Measurements from ENCODE around the gene NFIA. TPM values are rescaled to one million over a fixed set of nuclear protein-coding genes. Genes with fewer than 3 reads are reported as not detected.

Gene NFIA
- total and polyA plus RNA-seq, 9 of the 15 experiments (the other 6 are each of a cell fraction or from before 2014, with no cell fraction given), result 5.3 to 24.9 (median 9.8) TPM

DNA sequence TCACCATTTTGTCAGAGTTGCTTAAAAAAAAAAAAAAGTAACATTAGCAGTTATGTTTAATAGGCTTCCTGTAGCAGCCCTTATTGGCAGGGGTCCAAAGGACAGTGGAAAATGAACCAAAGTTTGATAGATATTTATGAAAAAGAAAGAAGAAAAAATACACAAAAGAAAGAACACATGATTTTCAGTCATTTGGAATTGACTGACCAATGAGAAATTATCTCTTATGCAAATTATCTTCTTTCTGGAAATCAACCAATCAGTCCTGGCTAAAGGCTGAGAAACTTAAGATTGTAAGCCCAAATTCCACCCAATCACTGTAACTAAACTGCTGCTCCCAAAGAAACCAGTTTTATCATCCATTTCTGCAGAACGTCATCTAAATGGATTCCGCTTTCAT lies 360.2 kb downstream of the NFIA start:
- H3K4me3 ChIP-seq, result no peak overlapping the region
- TF ChIP-seq NFIC (IDR thresholded peaks at IDR 0.05) (peak; percentile 44; the same call in 1 of the 2 replicates), PTRF (tag; IDR thresholded peaks at IDR 0.05) (no peak)
- 83% methylated on average over 2 of the region's 2 CpGs for WGBS (ENCODE audit: insufficient coverage, low coverage, missing lambda C conversion rate)
- no peak overlapping the region for H3K27ac ChIP-seq (ENCODE audit: extremely low read depth, low read depth, low read length)
- ChIA-PET CTCF (ENCODE audit: low intra/inter-chr PET ratio) (no interaction called here), POLR2A (no interaction called here)
- in situ Hi-C loops (cut with MboI), result loop anchor here (10.0 kb wide), 1 partner anchor 468 kb away; no protein-coding TSS in a partner anchor
- no peaks in the 10 kb centered on the region for H3K9me3 ChIP-seq (replicated peaks; ENCODE audit: control insufficient read depth, insufficient read depth, low read depth, low read length)
- no peak overlapping the region for H2AFZ ChIP-seq (ENCODE audit: low read depth, low read length)
- no peaks in the 10 kb centered on the region for H3K27me3 ChIP-seq (ENCODE audit: control insufficient read depth in 2 of 2, insufficient read depth in 2 of 2, low read length in 2 of 2)
- BruUV-seq (replicated peaks), result no TSS peak
- DNase-seq (ENCODE audit: extremely low read depth in 1 of 4, low spot score in 3 of 4), result no peak
- H4K20me1 ChIP-seq (replicated peaks; ENCODE audit: control insufficient read depth, insufficient read depth, low read length), result no peaks in the 10 kb centered on the region
- no peaks in the 10 kb centered on the region for H3K9me1 ChIP-seq (ENCODE audit: control insufficient read depth, insufficient read depth, low read length)
- peaks cover 9% of the 10 kb centered on the region; the same call in 2 of the 3 replicates for H3K36me3 ChIP-seq (ENCODE audit: control insufficient read depth, insufficient read depth, low read length)
- intact Hi-C loops (cut with micrococcal nuclease), result no loop called here
- no peak overlapping the region for H3K9ac ChIP-seq (ENCODE audit: insufficient read depth in 1 of 2, low read depth in 2 of 2, low read length in 2 of 2)
- no peak for ATAC-seq
- no peaks in the 10 kb centered on the region for H3K79me2 ChIP-seq (ENCODE audit: control insufficient read depth, insufficient read depth, low read length)
- peaks cover 0 to 13% of the 10 kb centered on the region in 2 experiments; a peak in 4 of 5 replicates for H3K4me1 ChIP-seq (replicated peaks in 1 of 2; ENCODE audit: control insufficient read depth in 2 of 2, insufficient read depth in 2 of 2, low read length in 2 of 2)
- H3K4me2 ChIP-seq (ENCODE audit: insufficient read depth, low read length), result no peak overlapping the region
- FAIRE-seq, result no peak

DNA sequence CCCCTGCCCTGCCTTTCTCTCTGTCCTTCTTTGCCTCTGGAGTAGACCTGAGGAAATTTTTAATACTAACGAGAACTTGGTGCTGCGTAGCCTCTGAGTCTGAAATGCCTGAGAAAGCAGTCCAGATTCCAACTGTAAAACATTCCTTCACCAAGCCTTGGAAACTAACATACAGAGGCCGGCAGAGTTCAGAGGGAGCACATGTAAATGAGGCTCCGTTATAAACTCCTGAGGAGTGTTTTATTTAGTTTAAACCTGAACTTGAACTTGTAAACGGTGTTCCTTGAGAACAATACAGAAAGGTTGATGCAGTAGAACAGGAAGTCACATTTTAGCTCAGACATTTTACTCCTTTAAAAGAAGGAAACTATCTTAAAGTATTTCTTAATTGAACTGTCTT lies 361.9 kb downstream of the NFIA start:
- H3K9ac ChIP-seq (ENCODE audit: insufficient read depth in 1 of 2, low read depth in 2 of 2, low read length in 2 of 2), result no peak overlapping the region
- no peaks in the 10 kb centered on the region for H3K9me1 ChIP-seq (ENCODE audit: control insufficient read depth, insufficient read depth, low read length)
- no peaks in the 10 kb centered on the region for H3K9me3 ChIP-seq (replicated peaks; ENCODE audit: control insufficient read depth, insufficient read depth, low read depth, low read length)
- H3K4me1 ChIP-seq (replicated peaks in 1 of 2; ENCODE audit: control insufficient read depth in 2 of 2, insufficient read depth in 2 of 2, low read length in 2 of 2), result peaks cover 0 to 13% of the 10 kb centered on the region in 2 experiments; a peak in 4 of 5 replicates
- H2AFZ ChIP-seq (ENCODE audit: low read depth, low read length), result no peak overlapping the region
- peaks cover 7% of the 10 kb centered on the region; the same call in 2 of the 3 replicates for H3K36me3 ChIP-seq (ENCODE audit: control insufficient read depth, insufficient read depth, low read length)
- intact Hi-C loops (cut with micrococcal nuclease), result no loop called here
- H4K20me1 ChIP-seq (replicated peaks; ENCODE audit: control insufficient read depth, insufficient read depth, low read length), result no peaks in the 10 kb centered on the region
- no peak for DNase-seq (ENCODE audit: extremely low read depth in 1 of 4, low spot score in 3 of 4)
- ATAC-seq, result no peak
- H3K4me3 ChIP-seq, result no peak overlapping the region
- no peak overlapping the region for H3K4me2 ChIP-seq (ENCODE audit: insufficient read depth, low read length)
- in situ Hi-C loops (cut with MboI), result loop anchor here (10.0 kb wide), 1 partner anchor 469 kb away; no protein-coding TSS in a partner anchor
- ChIA-PET POLR2A (no interaction called here), CTCF (ENCODE audit: low intra/inter-chr PET ratio) (no interaction called here)
- H3K27ac ChIP-seq (ENCODE audit: extremely low read depth, low read depth, low read length), result no peak overlapping the region
- no peaks in the 10 kb centered on the region for H3K27me3 ChIP-seq (ENCODE audit: control insufficient read depth in 2 of 2, insufficient read depth in 2 of 2, low read length in 2 of 2)
- FAIRE-seq, result no peak
- H3K79me2 ChIP-seq (ENCODE audit: control insufficient read depth, insufficient read depth, low read length), result no peaks in the 10 kb centered on the region
- no TSS peak for BruUV-seq (replicated peaks)
- WGBS (ENCODE audit: insufficient coverage, low coverage, missing lambda C conversion rate), result 78% methylated on average over 5 of the region's 5 CpGs
- TF ChIP-seq ZNF12 (CRISPR knock-in tag; IDR thresholded peaks at IDR 0.05) (no peak), GATAD2A (IDR thresholded peaks at IDR 0.05) (no peak), EP400 (IDR thresholded peaks at IDR 0.05) (no peak), HNRNPLL (IDR thresholded peaks at IDR 0.05; ENCODE audit: low read depth, low read length, poor library complexity, severe bottlenecking) (no peak), MIER1 (IDR thresholded peaks at IDR 0.05; ENCODE audit: low read depth) (no peak), DIDO1 (tag; IDR thresholded peaks at IDR 0.05; ENCODE audit: low read depth) (no peak), ZNF77 (CRISPR knock-in tag; IDR thresholded peaks at IDR 0.05) (no peak)
- TF ChIP-seq, protein P1, sequence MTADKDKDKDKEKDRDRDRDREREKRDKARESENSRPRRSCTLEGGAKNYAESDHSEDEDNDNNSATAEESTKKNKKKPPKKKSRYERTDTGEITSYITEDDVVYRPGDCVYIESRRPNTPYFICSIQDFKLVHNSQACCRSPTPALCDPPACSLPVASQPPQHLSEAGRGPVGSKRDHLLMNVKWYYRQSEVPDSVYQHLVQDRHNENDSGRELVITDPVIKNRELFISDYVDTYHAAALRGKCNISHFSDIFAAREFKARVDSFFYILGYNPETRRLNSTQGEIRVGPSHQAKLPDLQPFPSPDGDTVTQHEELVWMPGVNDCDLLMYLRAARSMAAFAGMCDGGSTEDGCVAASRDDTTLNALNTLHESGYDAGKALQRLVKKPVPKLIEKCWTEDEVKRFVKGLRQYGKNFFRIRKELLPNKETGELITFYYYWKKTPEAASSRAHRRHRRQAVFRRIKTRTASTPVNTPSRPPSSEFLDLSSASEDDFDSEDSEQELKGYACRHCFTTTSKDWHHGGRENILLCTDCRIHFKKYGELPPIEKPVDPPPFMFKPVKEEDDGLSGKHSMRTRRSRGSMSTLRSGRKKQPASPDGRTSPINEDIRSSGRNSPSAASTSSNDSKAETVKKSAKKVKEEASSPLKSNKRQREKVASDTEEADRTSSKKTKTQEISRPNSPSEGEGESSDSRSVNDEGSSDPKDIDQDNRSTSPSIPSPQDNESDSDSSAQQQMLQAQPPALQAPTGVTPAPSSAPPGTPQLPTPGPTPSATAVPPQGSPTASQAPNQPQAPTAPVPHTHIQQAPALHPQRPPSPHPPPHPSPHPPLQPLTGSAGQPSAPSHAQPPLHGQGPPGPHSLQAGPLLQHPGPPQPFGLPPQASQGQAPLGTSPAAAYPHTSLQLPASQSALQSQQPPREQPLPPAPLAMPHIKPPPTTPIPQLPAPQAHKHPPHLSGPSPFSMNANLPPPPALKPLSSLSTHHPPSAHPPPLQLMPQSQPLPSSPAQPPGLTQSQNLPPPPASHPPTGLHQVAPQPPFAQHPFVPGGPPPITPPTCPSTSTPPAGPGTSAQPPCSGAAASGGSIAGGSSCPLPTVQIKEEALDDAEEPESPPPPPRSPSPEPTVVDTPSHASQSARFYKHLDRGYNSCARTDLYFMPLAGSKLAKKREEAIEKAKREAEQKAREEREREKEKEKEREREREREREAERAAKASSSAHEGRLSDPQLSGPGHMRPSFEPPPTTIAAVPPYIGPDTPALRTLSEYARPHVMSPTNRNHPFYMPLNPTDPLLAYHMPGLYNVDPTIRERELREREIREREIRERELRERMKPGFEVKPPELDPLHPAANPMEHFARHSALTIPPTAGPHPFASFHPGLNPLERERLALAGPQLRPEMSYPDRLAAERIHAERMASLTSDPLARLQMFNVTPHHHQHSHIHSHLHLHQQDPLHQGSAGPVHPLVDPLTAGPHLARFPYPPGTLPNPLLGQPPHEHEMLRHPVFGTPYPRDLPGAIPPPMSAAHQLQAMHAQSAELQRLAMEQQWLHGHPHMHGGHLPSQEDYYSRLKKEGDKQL (CRISPR knock-in tag; IDR thresholded peaks at IDR 0.05; ENCODE audit: borderline replicate concordance), result no peak
